GM12873 (cell line): Measurements from ENCODE around the gene TMEM30B.

Source experiments
- CTCF ChIP-seq: IDR thresholded peaks from 2 replicates; pipeline ENCODE4 v1.5.1; 2012; ENCODE audit warnings: low read depth, mild to moderate bottlenecking, moderate library complexity, low read length, control low read depth; ENCODE audit not compliant: insufficient read depth; ENCODE audit errors: missing control alignments

Gene TMEM30B

GRCh38 chr14:61281186-61281947 is at the start of gene TMEM30B:
TSS of gene TMEM30B (minus strand) at chr14:61281338. CDS start at chr14:61281147, 191 bp downstream.
- no peak for TF ChIP-seq CTCF

- no peak for TF ChIP-seq CTCF
Measured at GRCh38 chr14:61330511-61330910, 49.4 kb upstream of the TMEM30B start.

- TF ChIP-seq CTCF, result no peak
Measured at GRCh38 chr14:61329478-61330051, 48.4 kb upstream of the TMEM30B start.

GRCh38 chr14:61328626-61329262 is 47.6 kb upstream of the TMEM30B start:
- no peak for TF ChIP-seq CTCF

GRCh38 chr14:61326847-61327246 is 45.7 kb upstream of the TMEM30B start:
- no peak for TF ChIP-seq CTCF

GRCh38 chr14:61326146-61326545 is 45.0 kb upstream of the TMEM30B start:
- no peak for TF ChIP-seq CTCF

GRCh38 chr14:61325166-61325565 is 44.0 kb upstream of the TMEM30B start:
- no peak for TF ChIP-seq CTCF
